ENCODE measurements around the gene ERMN.
"Not testable (repeated sequence)": the region's sequence is repeated elsewhere in the genome, so short reads cannot be mapped to it uniquely, and the experiment has no call there.

ERMN gene

DNA sequence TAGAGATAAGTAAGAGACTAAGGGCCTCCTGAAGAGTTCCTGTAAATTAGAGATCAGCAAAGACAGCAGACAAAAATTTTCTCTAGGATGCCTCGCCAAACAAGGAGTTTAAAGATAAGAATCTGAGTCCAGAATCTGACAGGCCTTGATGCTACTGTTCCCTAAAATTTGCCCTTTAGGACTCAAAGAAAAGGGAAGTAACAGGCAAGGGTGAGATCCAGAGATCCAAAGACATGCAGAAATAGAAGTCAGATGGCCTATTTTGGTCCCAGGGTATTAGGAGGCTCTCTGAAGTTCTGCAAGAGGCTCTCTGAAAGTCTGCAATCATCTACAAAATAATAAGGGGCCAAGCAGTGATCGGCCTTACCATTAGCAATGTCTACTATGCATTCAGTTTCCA, 35.1 kb downstream of the ERMN start:
- DNase-seq, result no peak

DNA sequence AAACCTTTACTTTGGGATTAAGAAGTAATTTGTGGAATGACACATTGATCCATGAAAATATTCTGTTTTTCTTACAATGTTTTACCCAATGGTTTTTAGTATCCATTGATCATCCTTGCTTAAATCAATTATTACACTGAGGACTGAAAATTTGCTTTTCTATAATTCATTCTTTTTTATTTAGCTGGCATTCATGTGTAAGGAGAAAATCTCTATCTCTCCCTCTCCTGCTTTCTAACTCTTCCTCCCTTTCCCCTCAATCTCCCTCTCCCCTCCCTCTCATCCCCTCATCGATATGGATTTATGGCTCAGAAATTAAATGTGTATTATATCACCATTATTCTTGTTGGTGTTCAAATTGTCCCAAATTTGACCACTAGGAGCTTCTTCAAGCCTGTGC, 38.5 kb downstream of the ERMN start:
- no peak for DNase-seq

- no peak for DNase-seq
These were observed 42.2 kb downstream of the ERMN start for GRCh38 chr2:157283468-157283867.

DNA sequence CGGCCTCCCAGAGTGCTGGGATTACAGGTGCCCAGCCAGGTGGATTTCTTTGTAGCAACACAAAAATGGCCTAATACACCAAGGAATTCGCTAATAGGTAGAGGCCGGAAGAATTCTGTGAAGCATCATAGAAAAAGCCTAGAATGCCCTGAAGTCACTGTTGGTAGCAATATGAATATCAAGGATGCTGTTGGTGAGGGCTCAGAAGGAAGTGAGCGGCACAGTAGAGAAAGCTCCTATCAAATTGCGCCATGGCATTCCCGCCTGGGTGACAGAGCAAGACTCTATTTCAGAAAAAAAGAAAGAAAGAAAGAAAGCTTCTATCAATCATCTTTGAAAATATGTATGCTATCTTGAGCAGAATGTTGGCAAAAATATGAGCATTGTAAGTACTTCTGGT, 44.3 kb downstream of the ERMN start:
- no peak for DNase-seq

DNA sequence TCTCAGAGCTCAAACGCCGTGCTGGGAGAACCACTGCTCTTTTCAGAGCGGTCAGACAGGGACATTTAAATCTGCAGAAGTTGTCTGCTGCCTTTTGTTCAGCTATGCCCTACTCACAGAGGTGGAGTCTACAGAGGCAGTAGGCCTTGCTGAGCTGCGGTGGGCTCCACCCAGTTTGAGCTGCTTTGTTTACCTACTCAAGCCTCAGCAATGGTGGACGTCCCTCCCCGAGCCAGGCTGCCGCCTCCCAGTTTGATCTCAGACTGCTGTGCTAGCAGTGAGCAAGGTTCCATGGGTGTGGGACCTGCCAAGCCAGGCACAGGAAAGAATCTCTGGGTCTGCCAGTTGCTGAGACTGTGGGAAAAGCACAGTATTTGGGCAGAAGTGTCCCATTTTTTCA, 46.3 kb downstream of the ERMN start:
- not testable (repeated sequence) for DNase-seq

GRCh38 chr2:157271590-157272203, 53.9 kb downstream of the ERMN start:
- DNase-seq, result no peak

- no peak for DNase-seq
These were observed 55.7 kb downstream of the ERMN start for GRCh38 chr2:157269922-157270321.

GRCh38 chr2:157269060-157269459, 56.6 kb downstream of the ERMN start:
- no peak for DNase-seq
